ENCODE measurements around the gene ATG2B.

ATG2B gene

GRCh38 chr14:96310906-96311305, 52.2 kb downstream of the ATG2B start:
- no peak overlapping the region for H3K4me3 ChIP-seq (ENCODE audit: low read depth, low read length)

GRCh38 chr14:96309896-96310330, 53.2 kb downstream of the ATG2B start:
- H3K36me3 ChIP-seq (ENCODE audit: control insufficient read depth in 2 of 2, insufficient read depth in 1 of 2, low read length in 2 of 2), result peaks cover 41 to 65% of the 10 kb centered on the region in 2 experiments
- POLR2A ChIA-PET, result no interaction called here
- no peak overlapping the region for H3K27ac ChIP-seq (ENCODE audit: extremely low read depth, low read depth, low read length)
- TF ChIP-seq ZNF654 (tag by site-specific recombination; IDR thresholded peaks at IDR 0.05; ENCODE audit: low read depth) (peak; percentile 12; the same call in 1 of the 2 replicates), SP7 (tag by site-specific recombination; IDR thresholded peaks at IDR 0.05) (no peak)
- no peaks in the 10 kb centered on the region for H3K9me3 ChIP-seq (ENCODE audit: control insufficient read depth, insufficient read depth, low read depth, low read length)
- H3K4me3 ChIP-seq (ENCODE audit: low read depth, low read length), result no peak overlapping the region
- CTCF ChIA-PET, result interaction anchor here (0.6 to 1.1 kb wide), 3 partner anchors 10 to 429 kb away, joined by 3 to 4 read pairs (median 3); no protein-coding TSS in a partner anchor
- H3K4me1 ChIP-seq (ENCODE audit: control insufficient read depth, insufficient read depth, low read length), result no peaks in the 10 kb centered on the region

More at GRCh38 chr14:96310906-96311305, 52.2 kb downstream of the ATG2B start:
- TF ChIP-seq ZNF280C (tag by site-specific recombination; IDR thresholded peaks at IDR 0.05), result no peak
- no peak for TF ChIP-seq WT1 (tag by site-specific recombination; IDR thresholded peaks at IDR 0.05)
- TF ChIP-seq ZNF211 (tag by site-specific recombination; IDR thresholded peaks at IDR 0.05; ENCODE audit: low read depth), result no peak
- TF ChIP-seq ZBTB7A (tag by site-specific recombination; IDR thresholded peaks at IDR 0.05; ENCODE audit: low read depth), result no peak
- no peak for TF ChIP-seq GLIS1 (tag by site-specific recombination; IDR thresholded peaks at IDR 0.05)
- no peak for TF ChIP-seq ZNF394 (tag by site-specific recombination; IDR thresholded peaks at IDR 0.05; ENCODE audit: borderline replicate concordance)
- no peak for TF ChIP-seq ZBTB8A (tag by site-specific recombination; IDR thresholded peaks at IDR 0.05)
- TF ChIP-seq ZSCAN18 (tag by site-specific recombination; IDR thresholded peaks at IDR 0.05), result no peak
- no peak for TF ChIP-seq REST (tag by site-specific recombination; IDR thresholded peaks at IDR 0.05)
- no peak for TF ChIP-seq BCL11B (tag by site-specific recombination; IDR thresholded peaks at IDR 0.05; ENCODE audit: low read depth)
- no peak for TF ChIP-seq ZFP41 (tag by site-specific recombination; IDR thresholded peaks at IDR 0.05; ENCODE audit: borderline replicate concordance)
- no peak for TF ChIP-seq ZNF521 (tag by site-specific recombination; IDR thresholded peaks at IDR 0.05)
- TF ChIP-seq ZNF623 (tag by site-specific recombination; IDR thresholded peaks at IDR 0.05), result no peak
- no peak for TF ChIP-seq ZNF555 (tag by site-specific recombination; conservative IDR thresholded peaks at IDR 0.05)
- no peak for TF ChIP-seq ZNF514 (tag by site-specific recombination; IDR thresholded peaks at IDR 0.05)
- TF ChIP-seq ZNF175 (tag by site-specific recombination; IDR thresholded peaks at IDR 0.05), result no peak
- TF ChIP-seq ZBTB17 (tag by site-specific recombination; IDR thresholded peaks at IDR 0.05), result no peak
- TF ChIP-seq ZNF629 (tag by site-specific recombination; IDR thresholded peaks at IDR 0.05), result no peak
- Histone ChIP-seq H3K9me3 (ENCODE audit: control insufficient read depth, insufficient read depth, low read depth, low read length) (no peaks in the 10 kb centered on the region), H3K4me1 (ENCODE audit: control insufficient read depth, insufficient read depth, low read length) (no peaks in the 10 kb centered on the region), H3K27ac (ENCODE audit: extremely low read depth, low read depth, low read length) (no peak overlapping the region), H3K36me3 (ENCODE audit: control insufficient read depth in 2 of 2, insufficient read depth in 1 of 2, low read length in 2 of 2) (peaks cover 48 to 72% of the 10 kb centered on the region in 2 experiments)
- CTCF ChIA-PET, result no interaction called here
- POLR2A ChIA-PET, result no interaction called here

Measured in HEK293 (cell line).